Measurements from ENCODE around the gene REXO4.

Gene REXO4

DNA sequence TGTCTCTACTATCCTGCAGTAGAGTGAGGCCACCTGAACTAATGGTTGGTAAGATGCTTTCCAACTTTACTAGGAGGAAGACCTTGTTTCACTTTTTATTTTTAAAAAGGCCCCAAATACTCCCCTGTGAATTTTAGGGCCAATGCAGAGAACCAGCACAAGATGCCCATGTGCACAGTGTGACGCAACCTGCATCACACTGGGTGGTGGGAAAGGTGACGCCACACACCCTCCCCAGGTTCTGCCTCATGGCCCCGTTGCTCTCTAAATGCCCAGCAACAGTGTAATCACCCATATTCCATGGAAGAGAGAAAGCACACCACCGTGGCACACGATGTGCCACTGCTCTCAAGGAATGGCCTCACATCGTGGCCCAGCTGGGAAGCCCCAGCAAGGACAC lies 48.4 kb downstream of the REXO4 start:
- Histone ChIP-seq H3K27ac (ENCODE audit: extremely low read depth, low read depth, low read length) (no peak overlapping the region), H3K36me3 (ENCODE audit: control insufficient read depth in 2 of 2, insufficient read depth in 1 of 2, low read length in 2 of 2) (peaks cover 7 to 83% of the 10 kb centered on the region in 2 experiments), H3K4me3 (ENCODE audit: low read depth, low read length) (no peak overlapping the region), H3K9me3 (ENCODE audit: control insufficient read depth, insufficient read depth, low read depth, low read length) (no peaks in the 10 kb centered on the region), H3K4me1 (ENCODE audit: control insufficient read depth, insufficient read depth, low read length) (no peaks in the 10 kb centered on the region)
- CTCF ChIA-PET: interaction anchor here (0.6 kb wide), 1 partner anchor 28 kb away, joined by 3 read pairs; no protein-coding TSS in a partner anchor
- POLR2A ChIA-PET: interaction anchor here (1.0 to 2.9 kb wide), 3 partner anchors 9 to 16 kb away, joined by 4 to 11 read pairs (median 5); partner anchors contain the start of genes SURF1 and SURF2
- TF ChIP-seq ZNF600 (tag by site-specific recombination; IDR thresholded peaks at IDR 0.05) (peak; percentile 59; the same call in 1 of the 2 replicates), KLF1 (tag by site-specific recombination; IDR thresholded peaks at IDR 0.05) (0 out of 2 replicates have a peak, but pooled peaks have one; percentile 3), ZNF157 (tag by site-specific recombination; IDR thresholded peaks at IDR 0.05) (no peak), GLIS1 (tag by site-specific recombination; IDR thresholded peaks at IDR 0.05) (0 out of 2 replicates have a peak, but pooled peaks have one; percentile 14)

DNA sequence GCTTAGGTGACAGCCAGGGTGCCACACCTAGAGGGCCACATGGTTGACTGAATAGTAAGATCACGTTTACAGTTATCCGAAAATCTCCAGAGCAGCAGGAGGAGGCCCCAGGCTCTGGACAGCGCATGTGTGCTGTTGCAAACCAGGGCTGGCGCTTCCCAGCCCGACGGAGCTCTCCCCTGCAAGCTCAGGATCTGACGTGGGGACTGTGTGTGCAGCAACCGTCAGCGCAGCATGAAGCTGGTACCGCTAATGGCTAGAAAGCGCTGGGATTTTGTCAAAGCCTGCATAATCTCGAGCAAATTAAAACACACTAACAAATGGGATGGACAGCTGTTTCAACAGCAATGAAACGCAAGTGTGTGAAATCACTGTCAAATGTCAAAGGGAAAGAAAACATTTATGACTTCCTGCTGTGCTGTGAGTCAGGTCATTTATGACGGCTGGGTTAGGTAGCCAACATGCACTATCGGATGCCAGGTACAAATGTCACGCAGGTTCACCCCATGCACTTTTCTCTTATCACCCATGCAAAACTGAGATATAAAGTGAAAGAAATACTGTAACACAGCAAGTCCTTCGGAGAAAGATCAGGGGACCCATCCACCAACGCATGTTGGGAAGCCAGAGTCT lies 49.4 kb downstream of the REXO4 start:
- POLR2A ChIA-PET: interaction anchor here (1.6 kb wide), 1 partner anchor 15 kb away, joined by 4 read pairs; no protein-coding TSS in a partner anchor
- no peak overlapping the region for H3K4me3 ChIP-seq (ENCODE audit: low read depth, low read length)
- peaks cover 4 to 93% of the 10 kb centered on the region in 2 experiments for H3K36me3 ChIP-seq (ENCODE audit: control insufficient read depth in 2 of 2, insufficient read depth in 1 of 2, low read length in 2 of 2)
- H3K9me3 ChIP-seq (ENCODE audit: control insufficient read depth, insufficient read depth, low read depth, low read length): no peaks in the 10 kb centered on the region
- no peaks in the 10 kb centered on the region for H3K4me1 ChIP-seq (ENCODE audit: control insufficient read depth, insufficient read depth, low read length)
- CTCF ChIA-PET: interaction anchor here (1.1 to 1.5 kb wide), 2 partner anchors 9 to 118 kb away, joined by 4 read pairs; no protein-coding TSS in a partner anchor
- H3K27ac ChIP-seq (ENCODE audit: extremely low read depth, low read depth, low read length): no peak overlapping the region
- TF ChIP-seq ZNF404 (tag by site-specific recombination; IDR thresholded peaks at IDR 0.05) (no peak), ZFP37 (tag by site-specific recombination; IDR thresholded peaks at IDR 0.05) (no peak), ZNF2 (tag by site-specific recombination; IDR thresholded peaks at IDR 0.05) (no peak), KLF1 (tag by site-specific recombination; IDR thresholded peaks at IDR 0.05) (no peak), ZNF121 (tag by site-specific recombination; IDR thresholded peaks at IDR 0.05) (no peak), SALL2 (tag by site-specific recombination; IDR thresholded peaks at IDR 0.05; ENCODE audit: borderline replicate concordance) (no peak), ZIC2 (tag by site-specific recombination; IDR thresholded peaks at IDR 0.05) (peak; percentile 85), ZFP41 (tag by site-specific recombination; IDR thresholded peaks at IDR 0.05; ENCODE audit: borderline replicate concordance) (no peak), BCL6B (tag by site-specific recombination; IDR thresholded peaks at IDR 0.05) (peak; percentile 43; the same call in 1 of the 2 replicates), TCF7L2 (IDR thresholded peaks at IDR 0.05; ENCODE audit: borderline replicate concordance, low read depth, low read length) (no peak), ZNF26 (tag by site-specific recombination; IDR thresholded peaks at IDR 0.05) (no peak), ZBTB26 (tag by site-specific recombination; optimal IDR thresholded peaks at IDR 0.05) (no peak), PRDM2 (tag by site-specific recombination; IDR thresholded peaks at IDR 0.05; ENCODE audit: borderline replicate concordance) (no peak), ZNF561 (tag by site-specific recombination; IDR thresholded peaks at IDR 0.05; ENCODE audit: borderline replicate concordance) (no peak), GFI1B (tag by site-specific recombination; IDR thresholded peaks at IDR 0.05) (peak; percentile 95), ZNF585B (tag by site-specific recombination; IDR thresholded peaks at IDR 0.05) (no peak), ZNF791 (tag by site-specific recombination; IDR thresholded peaks at IDR 0.05) (no peak), ZNF175 (tag by site-specific recombination; IDR thresholded peaks at IDR 0.05) (no peak), SP7 (tag by site-specific recombination; IDR thresholded peaks at IDR 0.05) (0 out of 2 replicates have a peak, but pooled peaks have one; percentile 24)
- TF ChIP-seq, protein P1, sequence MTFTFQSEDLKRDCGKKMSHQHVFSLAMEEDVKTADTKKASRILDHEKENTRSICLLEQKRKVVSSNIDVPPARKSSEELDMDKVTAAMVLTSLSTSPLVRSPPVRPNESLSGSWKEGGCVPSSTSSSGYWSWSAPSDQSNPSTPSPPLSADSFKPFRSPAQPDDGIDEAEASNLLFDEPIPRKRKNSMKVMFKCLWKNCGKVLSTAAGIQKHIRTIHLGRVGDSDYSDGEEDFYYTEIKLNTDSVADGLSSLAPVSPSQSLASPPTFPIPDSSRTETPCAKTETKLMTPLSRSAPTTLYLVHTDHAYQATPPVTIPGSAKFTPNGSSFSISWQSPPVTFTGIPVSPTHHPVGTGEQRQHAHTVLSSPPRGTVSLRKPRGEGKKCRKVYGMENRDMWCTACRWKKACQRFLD (tag by site-specific recombination; IDR thresholded peaks at IDR 0.05): no peak

All from HEK293 (cell line).